GM21367 (cell line): ENCODE results near the gene EGLN1.
"Not testable (repeated sequence)": the region's sequence is repeated elsewhere in the genome, so short reads cannot be mapped to it uniquely, and the experiment has no call there.

Source experiments
- ATAC-seq: cut with Tn5 transposase; IDR thresholded peaks from one replicate; pipeline ENCODE4 v1.9.1; 2021; ENCODE audit not compliant: unreplicated experiment

EGLN1 gene

DNA sequence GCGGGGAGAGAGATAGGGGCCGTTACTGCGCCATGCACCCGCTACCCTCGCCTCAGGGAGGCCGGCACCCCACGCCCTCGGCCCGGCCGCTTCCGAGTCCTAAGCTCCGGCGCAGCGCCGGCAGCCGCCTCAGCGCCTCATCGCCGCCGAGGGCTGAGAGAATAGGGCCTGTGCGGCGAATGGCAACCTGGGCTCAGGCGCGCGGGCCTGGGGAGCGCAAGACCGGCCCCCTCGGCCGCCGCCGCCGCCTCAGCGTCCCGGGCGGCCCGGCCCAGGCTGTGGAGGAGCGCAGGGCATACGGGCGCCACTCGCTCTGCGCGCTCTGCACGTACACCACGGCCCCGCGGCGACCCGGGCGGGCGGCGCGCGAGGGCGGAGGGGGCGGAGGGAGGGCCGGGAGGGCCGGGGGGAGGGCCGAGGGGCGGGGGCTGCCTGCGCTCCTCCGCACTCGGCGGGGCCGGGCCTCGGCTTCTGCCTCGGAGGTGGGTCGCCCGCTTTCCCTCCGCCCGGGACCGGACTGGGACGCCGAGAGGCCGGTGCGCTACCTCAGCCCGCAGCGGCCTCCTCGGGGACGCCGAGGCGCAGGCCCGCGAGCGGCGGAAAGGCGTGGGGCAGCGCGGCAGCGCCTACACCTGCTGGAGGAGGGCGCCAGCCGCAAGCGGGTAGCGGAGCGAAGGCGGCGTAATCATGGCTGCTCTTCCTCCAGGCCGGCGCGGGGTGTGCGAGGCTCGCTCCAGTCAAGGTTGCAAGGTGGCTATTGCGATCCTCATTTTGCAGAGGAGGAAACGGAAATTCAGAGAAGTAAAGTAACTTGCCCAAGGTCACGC lies at the start of gene EGLN1:
EGLN1 (minus strand) TSS at position 317 of the 827 bp plus-strand sequence. CDS start 399 bp downstream, outside the sequence.
- peak; percentile 69 for ATAC-seq

DNA sequence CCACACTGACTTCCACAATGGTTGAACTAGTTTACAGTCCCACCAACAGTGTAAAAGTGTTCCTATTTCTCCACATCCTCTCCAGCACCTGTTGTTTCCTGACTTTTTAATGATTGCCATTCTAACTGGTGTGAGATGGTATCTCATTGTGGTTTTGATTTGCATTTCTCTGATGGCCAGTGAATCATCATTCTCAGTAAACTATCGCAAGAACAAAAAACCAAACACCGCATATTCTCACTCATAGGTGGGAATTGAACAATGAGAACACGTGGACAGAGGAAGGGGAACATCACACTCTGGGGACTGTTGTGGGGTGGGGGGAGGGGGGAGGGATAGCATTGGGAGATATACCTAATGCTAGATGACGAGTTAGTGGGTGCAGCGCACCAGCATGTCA lies 49.4 kb upstream of the EGLN1 start:
- ATAC-seq: not testable (repeated sequence)

DNA sequence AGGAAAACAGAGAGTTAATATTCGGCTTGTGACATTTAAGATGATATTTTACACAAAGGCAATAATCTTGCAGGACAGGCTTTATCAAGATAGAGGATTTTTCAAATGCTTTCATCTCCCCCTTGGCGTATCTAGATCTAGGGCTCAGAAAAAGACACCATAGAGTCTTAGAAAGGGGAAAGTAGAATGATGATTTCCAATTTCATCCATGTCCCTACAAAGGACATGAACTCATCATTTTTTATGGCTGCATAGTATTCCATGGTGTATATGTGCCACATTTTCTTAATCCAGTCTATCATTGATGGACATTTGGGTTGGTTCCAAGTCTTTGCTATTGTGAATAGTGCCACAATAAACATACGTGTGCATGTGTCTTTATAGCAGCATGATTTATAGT lies 48.9 kb upstream of the EGLN1 start:
- not testable (repeated sequence) for ATAC-seq

DNA sequence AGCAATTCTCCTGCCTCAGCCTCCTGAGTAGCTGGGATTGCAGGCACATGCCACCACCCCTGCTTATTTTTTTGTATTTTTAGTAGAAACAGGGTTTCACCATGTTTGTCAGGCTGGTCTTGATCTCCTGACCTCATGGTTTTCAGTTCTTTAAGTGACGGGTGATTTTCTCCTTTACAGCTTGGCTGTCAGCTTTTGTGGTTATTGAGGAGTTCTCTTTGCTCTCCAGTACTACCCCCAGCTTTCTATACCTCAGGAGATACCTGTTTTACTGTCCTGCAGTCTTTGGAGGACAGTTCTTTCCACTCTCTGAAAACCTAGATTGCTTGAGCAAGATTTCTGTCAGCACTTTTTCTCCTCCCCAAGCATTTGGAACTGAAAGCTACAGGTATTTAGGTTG lies 45.9 kb upstream of the EGLN1 start:
- ATAC-seq: no peak

DNA sequence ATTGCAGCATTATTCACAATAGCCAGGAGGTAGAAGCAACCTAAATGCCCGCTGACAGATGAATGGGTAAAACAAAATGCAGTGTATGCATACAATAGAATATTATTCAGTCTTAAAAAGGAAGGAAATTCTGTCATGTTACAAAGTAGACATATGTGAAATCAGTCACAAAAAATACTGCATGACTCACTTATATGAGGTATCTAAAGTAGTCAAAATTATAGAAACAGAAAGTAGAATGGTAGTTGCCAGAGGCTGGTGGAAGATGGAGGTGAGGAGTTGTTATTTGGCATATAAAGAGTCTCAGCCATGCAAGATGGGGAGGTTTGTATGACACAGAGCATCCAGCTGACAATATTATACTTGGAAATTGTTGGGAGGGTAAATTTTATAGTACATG lies 43.0 kb upstream of the EGLN1 start:
- ATAC-seq: no peak

DNA sequence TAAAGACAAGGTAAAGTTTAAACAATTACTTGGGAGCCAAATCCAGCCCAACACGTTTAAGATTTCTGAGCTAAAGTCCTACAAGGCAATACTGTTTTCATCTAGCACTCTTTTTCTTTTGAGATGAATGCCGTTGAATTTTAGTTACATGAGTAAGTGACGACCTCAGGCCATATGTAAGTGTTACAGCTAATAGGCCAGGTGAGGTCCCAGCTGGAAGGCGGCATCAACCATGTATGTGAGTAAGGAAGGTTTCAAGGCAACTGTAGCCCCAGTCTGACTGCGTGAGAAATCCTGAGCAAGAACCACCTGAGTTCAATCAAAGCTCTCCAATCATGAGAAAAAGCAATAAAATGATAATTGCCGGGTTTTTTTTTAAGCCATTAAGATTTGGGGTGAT lies 41.5 kb upstream of the EGLN1 start:
- ATAC-seq: no peak

DNA sequence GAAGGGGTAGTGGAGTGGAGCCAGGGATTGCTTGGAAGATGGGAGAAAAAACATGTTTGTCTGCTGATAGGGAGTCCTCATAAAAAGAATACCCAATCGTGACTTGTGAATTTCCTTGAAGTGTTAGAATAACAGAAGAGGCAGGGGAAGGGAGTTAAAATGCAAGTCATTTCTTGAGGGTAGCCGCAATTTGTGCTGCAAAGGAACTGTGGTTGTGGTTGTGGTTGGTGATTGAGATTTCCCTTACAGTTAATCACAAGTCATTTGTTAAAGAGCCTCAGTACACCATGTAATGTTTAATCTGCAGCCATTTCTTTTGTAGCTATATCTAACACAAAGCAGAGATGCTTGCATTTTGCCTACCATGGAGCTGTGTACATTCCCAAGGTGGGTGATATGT lies 38.5 kb upstream of the EGLN1 start:
- ATAC-seq: no peak

DNA sequence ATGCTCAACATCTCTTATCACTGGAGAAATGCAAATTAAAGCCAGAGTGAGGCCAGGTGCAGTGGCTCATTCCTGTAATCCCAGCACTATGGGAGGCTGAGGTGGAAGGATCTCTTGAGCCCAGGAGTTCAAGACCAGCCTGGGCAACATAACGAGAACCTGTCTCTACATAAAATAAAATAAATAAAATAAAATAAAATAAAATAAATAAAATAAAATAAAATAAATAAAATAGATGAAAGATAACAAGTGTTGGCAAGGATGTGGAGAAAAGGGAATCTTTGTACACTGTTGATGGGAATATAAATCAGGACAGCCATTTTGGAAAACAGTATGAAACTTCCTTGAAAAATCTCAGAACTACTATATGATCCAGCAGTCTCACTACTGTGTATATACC lies 37.4 kb upstream of the EGLN1 start:
- ATAC-seq: not testable (repeated sequence)

DNA sequence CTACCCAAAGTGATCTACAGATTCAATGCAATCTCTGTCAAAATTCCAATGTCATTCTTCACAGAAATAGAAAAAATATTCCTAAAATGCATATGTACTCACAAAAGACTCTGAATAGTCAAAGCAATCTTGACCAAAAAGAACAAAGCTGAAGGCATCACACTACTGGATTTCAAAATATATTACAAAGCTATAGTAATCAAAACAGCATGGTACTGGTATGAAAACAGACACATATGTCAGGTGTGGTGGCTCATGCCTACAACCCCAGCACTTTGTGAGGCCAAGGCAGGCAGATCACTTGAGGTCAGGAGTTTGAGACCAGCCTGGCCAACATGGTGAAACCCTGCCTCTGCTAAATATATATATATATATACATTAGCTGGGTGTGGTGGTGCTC lies 35.9 kb upstream of the EGLN1 start:
- not testable (repeated sequence) for ATAC-seq

DNA sequence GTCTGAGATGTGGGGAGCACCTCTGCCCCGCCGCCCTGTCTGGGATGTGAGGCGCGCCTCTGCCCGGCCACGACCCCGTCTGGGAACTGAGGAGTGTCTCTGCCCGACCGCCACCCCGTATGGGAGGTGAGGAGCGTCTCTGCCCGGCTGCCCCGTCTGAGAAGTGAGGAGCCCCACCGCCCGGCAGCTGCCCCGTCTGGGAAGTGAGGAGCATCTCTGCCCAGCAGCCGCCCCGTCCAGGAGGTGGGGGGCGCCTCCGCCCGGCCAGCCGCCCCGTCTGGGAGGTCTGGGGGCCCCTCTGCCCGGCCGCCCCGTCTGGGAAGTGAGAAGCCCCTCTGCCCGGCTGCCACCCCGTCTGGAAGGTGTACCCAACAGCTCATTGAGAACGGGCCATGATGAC lies 32.0 kb upstream of the EGLN1 start:
- ATAC-seq: not testable (repeated sequence)

DNA sequence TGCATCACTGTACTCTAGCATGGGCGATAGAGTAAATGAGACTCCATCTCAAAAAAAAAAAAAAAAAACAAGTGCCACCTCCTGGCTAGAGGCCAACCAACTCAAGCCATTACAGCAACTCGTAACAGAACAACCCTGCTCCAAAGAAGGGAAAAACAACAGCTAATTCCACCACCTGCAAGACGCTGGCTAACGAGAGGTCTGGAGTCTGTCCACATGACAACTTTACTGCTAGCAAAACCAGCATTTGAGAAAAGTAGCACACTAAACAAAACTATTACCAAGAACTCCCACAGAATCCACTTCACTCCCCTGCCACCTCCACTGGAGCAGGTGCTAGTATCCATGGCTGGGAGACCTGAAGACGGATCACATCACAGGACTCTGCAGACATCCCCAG lies 24.1 kb upstream of the EGLN1 start:
- no peak for ATAC-seq

DNA sequence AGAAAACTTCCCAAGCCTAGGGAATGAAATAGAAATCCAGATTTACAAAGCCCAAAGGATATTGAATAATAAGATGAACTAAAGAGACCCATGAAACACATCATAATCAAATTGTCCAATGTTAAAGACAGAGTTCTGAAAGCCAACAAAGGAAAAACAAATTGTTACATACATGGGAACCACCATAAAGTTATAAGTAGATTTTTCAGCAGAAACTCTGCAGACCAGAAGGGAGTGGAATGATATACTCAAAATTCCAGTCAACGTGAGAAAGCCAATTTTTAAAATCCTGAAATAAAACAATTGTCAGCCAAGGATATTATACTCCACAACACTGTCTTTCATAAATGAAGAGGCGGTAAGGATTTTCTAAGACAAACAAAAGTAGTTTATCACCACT lies 22.0 kb upstream of the EGLN1 start:
- no peak for ATAC-seq

DNA sequence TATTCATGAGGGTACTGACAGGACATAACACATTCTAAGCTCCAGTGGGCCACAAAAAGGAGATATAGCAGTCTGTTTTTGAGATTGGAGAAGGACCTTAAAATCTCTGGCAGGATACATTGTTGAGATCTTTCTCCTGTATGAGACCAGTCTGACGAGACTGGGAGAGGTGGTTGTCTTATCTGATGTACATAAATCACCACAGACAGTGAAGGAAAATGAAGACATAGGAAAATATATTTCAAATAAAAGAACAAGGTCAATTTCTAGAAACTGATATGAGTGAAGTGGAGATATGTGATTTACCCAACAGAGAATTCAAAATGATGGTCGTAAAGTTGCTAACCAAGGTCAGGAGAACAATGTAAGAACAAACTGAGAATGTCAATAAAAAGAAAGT lies 21.3 kb upstream of the EGLN1 start:
- no peak for ATAC-seq

DNA sequence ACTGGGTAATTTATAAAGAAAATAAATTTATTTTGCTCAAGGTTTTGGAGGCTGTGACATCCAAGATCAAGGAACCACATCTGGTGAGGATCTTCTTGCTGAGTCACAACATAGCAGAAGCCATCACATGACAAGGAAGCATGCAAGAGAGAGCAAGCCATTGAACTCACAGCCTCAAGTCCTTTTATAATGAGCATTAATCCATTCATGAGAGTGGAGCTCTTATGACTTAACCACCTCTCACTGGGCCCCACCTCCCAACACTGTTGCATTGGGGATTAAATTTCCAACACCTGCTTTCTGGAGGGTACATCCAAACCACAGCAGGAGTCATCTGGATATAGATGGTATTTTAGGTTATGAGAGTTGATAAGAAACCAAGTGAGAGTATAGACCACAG lies 20.6 kb upstream of the EGLN1 start:
- no peak for ATAC-seq

DNA sequence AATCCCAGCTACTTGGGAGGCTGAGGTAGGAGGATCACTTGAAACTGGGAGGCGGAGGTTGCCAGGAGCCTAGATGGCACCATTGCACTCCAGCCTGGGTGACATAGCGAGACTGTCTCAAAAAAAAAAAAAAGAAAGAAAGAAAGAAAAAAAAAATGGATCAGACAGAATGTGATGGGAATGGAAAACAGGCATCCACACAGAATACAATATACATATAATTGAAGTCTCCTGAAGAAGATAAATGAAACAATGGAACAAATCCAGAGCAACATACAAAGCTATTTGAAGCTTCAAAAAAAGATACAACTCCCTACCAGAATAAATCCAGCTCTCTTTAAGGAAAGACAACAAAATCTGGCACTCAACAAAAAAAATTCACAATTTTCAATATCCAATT lies 10.9 kb upstream of the EGLN1 start:
- ATAC-seq: no peak

DNA sequence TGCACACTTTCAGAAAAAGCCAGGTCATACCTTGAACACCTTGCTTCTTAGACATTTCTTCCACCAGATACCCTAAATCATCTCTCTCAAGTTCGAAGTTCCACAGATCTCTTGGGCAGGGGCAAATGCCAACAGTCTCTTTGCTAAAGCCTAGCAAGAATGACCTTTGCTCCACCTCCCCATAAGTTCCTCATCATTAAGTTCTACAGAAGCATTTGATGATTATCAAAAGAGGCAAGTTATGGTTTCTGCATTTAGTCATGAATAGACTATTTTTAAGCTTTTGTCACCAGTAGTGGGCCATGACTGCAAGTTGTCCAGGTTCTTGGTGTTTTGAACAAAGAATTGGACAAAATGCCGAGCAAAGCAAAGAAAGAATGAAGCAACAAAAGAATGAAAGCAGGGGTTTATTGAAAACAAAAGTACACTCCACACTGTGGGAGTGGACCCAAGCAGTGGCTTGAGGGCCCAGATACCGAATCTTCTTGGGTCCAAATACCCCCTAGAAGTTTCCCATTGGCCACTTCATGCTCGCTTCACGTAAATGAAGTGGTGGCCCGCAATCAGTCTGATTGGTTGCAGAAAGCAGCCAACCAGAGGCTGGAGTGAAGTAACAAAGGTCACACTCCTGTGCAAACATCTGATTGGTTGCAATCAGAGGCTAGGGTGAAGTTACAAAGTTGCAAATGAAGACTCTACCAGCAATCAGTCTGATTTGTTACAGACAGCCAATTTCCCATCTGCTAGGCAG lies 9.8 kb upstream of the EGLN1 start:
- no peak for ATAC-seq

DNA sequence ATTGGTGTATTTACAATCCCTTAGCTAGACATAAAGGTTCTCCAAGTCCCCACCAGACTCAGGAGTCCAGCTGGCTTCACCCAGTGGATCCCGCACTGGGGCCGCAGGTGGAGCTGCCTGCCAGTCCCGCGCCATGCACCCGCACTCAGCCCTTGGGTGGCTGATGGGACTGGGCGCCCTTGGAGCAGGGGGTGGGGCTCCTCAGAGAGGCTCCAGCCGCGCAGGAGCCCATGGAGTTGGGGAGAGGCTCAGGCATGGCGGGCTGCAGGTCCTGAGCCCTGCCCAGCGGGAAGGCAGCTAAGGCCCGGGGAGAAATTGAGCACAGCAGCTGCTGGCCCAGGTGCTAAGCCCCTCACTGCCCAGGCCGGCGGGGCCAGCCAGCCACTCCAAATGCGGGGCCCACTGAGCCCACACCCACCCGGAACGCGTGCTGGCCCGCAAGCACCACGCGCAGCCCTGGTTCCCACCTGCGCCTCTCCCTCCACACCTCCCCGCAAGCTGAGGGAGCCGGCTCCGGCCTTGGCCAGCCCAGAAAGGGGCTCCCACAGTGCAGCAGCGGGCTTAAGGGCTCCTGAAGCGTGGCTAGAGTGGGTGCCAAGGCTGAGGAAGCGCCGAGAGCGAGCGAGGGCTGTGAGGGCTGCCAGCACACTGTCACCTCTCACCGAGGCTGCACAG lies 8.7 kb upstream of the EGLN1 start:
- ATAC-seq: not testable (repeated sequence)

DNA sequence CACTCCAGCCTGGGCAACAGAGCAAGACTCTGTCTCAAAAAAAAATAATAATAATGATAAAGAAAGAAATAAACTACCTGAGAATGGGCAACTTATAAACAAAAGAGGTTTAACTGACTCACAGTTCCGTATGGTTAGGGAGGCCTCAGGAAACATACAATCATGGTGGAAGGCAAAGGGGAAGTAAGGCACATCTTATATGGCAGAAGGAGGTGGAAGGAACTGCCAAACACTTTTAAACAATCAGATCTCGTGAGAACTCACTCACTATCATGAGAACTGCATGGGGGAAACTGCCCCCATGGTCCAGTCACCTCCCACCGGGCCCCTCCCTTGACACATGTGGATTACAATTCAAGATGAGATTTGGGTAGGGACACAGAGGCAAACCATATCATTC lies 6.3 kb upstream of the EGLN1 start:
- ATAC-seq: no peak

DNA sequence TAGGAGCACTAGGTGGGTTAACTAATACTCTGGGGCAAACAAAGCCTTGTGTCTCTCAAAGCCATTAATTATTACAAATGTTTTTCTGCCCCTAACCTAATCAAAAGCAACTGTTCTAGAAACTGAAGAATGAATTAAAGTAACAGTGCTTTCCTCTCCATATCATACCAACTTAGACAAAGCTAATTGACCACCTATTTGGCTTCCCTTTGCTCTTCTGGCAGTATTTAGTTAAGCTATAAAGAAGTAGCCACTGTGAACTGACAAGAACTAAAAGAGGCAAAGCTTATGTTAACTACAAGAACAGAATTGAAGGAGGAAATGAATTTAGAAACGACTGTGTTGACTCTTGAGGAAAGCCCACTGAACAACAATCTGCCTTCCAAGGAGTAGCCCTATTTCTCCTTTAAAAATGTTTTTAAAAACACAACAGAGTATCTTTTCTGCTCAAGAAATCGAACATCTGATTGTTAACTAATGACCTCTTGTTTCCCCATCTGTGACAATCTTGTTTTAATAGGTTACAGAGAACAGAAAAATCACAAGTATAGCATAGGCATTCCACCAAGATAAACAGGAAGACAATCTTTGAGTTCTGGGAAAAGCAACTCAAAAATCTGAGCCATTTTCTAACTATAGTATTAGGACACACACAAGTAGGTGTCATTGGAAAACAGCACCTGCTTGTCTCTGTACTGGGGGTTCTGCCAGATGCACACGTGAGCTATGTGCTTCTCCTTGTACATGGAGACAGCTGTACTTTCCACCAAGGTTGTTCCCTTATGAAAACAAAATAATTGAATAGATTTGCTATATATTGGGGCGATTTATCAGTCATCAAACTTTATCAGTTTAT lies 3.1 kb upstream of the EGLN1 start:
- no peak for ATAC-seq

DNA sequence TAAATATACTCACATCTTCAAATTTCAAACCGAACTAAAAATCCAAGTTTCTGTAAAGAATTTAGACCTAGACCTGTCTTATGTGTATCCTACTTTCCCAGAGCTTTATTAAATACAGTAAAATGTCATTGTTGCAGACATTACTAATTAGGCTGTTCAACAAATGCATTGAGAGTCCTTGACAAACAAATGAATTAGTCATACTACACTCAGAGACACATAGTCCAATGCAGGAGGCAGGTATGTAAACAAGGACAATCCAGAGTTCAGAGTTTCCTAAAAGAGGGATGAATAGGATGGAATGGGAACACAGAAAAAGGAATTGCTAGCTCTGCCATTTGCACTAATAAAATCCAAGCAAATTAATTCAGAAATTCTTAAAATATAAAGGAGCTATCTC lies 1.6 kb upstream of the EGLN1 start:
- ATAC-seq: no peak

DNA sequence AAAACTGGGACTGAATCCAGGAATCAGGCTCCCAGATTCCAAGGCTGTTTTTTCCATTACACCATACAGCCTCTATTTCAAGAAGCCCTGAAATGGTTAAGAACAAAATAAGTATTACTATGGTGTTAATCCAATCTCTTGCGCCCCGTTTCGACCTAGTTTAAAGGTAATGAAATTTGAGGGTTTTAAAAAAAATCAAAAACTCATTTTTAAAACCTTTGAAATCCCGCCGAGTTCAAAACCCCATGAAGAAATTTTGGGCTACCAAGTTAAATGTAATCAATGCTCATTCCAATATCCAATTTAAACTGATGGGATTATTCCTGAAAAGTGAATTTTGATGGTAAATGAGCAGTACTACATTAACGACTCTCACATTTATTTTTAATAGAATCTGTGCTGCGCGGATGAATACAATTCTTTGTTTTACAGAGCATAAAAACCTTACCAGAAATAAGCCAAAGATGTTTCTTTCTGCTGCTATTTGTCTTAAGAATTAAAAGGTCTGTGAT lies 767 bp upstream of the EGLN1 start:
- no peak for ATAC-seq
